SIG-M5 treated with dmso at 0.1 percent for 504 hours (cell line): ENCODE results near the gene HPS1.
"Not testable (repeated sequence)": the region's sequence is repeated elsewhere in the genome, so short reads cannot be mapped to it uniquely, and the experiment has no call there.

Experiments
- DNase-seq: peaks from one replicate; lab custom pipeline; 2025; ENCODE audit not compliant: unreplicated experiment; lab: John Stamatoyannopoulos, UW

HPS1 gene

GRCh38 chr10:98396096-98397063, 50.4 kb downstream of the HPS1 start:
- DNase-seq, result no peak

- DNase-seq, result no peak
Observed at GRCh38 chr10:98394851-98395440, 51.8 kb downstream of the HPS1 start.

DNA sequence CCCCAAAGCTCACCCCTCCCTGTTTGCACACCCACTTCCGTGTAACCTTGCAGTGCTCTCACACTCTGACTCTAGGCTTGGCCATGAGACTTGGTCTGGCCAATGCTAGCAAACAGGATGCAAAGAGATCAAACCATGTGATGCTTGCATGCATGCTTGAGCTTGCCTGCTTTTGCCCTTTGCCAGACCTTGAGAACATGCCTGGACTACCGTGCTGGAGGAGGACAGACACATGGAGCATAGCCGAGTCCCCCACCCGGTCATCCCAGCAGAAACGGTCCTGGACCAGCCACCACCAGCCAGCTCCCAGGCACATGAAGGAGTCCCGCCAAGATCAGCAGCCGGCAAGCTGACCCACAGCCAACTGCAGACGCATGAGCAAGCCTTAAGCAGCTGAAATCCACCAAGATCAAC, 55.1 kb downstream of the HPS1 start:
- DNase-seq, result no peak

- peak; percentile 36 for DNase-seq
Observed at GRCh38 chr10:98391065-98391464, 55.7 kb downstream of the HPS1 start.

- no peak for DNase-seq
Observed at GRCh38 chr10:98390406-98390805, 56.3 kb downstream of the HPS1 start.

DNA sequence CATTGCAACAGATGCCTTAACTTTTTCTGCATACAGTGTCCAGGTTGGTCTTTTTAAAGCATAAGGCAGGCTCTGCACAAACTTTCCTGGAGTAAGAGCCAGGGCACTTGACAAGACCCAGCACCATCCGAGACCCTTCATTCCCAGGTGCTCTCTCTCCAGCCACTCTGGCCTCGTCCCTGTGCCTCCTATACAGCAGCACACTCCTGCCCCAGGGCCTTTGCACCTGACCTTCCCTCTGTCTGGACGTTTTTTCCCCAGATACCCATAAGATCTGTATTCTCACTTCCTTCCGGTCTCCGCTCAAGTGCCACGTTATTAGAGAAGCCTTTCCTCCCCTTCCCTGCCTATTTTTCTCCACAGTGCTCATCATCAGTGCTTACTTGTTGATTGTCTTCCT, 57.3 kb downstream of the HPS1 start:
- no peak for DNase-seq

GRCh38 chr10:98388101-98388655, 58.6 kb downstream of the HPS1 start:
- no peak for DNase-seq

DNA sequence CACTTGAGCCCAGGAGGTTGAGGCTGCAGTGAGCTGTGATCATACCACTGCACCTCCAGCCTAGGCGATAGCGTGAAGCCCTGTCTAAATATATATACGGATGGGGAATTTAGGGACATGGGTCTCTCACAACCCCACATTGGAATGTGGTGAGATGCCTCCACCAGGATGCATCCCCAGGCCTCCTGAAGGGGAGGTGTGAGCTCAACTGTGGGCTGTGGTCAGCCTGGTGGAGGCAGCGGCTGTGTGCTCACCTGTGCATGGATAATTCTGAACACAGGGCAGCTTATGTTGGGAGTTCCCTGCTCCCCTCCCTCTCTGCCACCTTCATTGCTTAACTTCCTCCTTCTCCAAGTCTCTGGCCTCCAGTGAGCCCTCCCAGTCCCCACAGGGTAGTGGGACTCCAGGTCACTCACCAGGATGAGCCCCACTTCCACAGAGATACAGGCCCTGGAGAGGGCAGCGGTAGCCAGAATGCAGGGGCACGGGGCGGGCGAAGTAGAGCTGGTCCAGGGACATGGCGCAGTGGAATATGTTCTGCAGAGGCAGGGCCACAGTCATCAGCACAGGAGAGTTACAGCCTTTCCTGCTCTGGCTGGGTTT, 62.1 kb downstream of the HPS1 start:
- DNase-seq, result no peak

GRCh38 chr10:98383869-98384268, 62.9 kb downstream of the HPS1 start:
- DNase-seq, result no peak

- DNase-seq, result not testable (repeated sequence)
Observed at GRCh38 chr10:98383134-98383667, 63.5 kb downstream of the HPS1 start.

- no peak for DNase-seq
Observed at GRCh38 chr10:98382691-98383101, 64.0 kb downstream of the HPS1 start.

GRCh38 chr10:98380493-98381339, 66.0 kb downstream of the HPS1 start:
- DNase-seq, result no peak

- no peak for DNase-seq
Observed at GRCh38 chr10:98378722-98379121, 68.0 kb downstream of the HPS1 start.

DNA sequence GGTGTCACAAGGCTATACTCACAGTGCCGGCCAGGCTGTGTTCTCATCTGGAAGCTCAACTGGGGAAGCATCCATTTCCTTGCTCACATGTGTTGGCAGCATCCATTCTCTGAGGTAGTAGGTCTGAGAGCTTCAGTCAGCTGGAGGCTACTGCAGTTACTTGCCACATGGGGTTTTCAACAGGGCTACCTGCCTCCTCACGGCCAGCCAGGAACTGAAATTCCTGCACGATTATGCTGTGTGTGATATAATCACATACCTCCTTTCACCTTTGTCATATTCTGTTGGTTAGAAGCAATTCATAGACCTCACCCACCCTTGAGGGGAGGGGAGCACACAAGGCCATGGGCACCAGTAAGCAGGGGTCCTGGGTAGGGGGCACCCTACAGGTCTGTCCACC, 69.2 kb downstream of the HPS1 start:
- DNase-seq, result no peak

DNA sequence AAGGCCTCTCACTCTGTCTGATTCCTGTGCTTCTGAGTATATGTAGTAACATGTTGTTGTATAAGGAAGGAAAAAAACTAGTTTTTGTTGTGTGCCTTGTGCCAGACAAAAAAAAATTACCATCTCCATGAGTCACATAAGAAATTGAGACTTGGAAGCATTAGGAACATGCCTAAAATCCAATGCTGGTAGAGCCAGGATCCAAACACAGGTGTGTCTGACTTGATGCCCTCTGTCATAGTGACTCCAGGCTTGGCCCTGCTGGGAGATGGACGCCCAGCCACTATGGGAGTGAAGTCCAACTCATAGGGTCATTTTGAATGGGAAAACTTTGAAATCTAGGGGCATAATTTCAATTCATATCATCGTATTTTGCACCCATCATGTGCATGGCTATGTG, 69.7 kb downstream of the HPS1 start:
- DNase-seq, result no peak

DNA sequence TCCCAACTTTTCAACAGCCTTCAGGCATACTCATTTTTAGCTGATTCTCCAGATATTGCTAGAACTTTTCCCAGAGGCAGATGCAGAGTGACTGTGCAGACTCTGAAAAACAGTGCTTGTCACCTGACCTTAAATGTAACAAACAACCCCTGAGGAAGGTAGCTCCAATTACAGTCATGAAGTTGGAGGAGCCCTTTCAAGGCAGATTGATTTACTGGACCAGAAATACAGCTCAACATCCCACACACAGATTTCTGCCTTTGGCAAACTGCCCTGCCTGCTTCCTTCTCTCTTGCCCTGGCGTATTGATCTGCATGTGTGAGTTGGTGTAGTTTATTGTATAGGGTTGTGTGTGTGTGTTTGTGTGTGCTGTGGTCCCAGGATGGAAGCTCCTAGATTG, 70.2 kb downstream of the HPS1 start:
- DNase-seq, result no peak

DNA sequence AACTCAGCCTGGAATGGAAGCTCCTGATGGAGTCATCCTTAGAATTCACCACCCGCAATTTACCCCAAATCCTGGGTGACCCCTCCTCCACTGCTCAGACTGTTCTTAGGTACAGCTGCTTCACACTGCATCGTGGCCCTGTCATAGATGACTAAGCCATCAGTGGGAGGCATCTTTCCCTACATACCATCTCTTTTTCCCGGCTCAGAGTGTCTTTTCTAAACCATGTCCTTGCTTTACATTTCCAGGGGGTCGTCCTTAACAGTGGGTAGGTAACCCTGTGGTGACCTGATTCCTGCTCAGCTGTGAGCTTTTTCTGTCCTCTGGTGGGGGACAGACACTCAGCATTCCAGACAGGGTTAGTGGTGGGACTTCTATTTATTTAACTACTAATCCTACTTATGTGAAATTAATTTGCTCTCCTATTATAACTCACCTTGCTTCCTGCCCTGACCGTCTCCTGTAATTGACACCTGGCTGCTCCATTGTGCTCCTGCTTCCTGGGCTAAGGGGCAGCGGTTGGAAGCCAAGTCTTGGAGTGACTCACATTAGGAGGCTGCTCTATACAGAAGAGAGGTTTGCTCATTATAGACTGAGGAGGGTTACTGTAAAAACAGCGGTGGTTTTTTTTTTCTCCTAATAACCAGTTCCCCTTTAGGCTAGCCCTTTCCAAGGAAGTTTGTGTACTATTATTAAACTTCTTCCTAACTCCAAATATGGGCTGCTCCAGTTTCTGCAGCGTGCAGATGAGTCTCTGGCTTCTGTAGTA, 72.3 kb downstream of the HPS1 start:
- DNase-seq, result no peak

DNA sequence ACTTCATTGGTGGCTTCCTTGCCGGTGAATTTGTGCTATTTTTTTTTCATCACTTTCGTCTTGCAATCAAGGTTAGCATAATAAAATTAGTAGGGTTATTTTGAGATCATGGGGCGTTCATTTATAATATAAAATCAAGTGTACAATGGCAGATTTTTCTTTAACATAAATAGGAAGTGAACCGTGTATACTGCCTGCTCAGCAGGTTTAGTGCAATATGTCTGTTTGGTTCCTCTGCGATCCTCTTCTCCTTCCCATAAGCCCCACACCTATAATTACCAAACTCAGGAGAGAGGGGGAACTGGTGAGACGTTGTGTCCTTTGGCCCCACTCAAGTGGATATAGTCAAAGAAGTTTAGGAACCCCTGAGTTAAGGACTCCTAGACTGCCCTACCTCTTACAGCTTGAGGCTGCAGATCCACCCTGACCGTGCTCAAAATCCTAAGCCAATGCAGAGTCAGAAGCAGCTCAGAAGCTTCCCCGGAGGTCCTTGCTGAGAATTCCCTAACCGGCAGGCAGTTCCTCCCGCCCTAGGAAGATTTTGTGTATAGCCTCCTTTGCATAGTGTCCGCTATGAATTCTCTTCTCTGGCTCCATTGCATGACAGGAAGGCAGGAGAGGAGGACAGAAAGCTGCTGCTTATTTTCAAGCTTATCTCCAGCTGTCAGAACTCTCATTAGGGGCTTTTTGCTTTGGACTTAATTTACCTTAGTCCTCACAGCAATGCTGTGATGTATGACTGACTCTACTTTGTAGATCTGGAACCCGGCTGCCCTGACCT, 73.3 kb downstream of the HPS1 start:
- DNase-seq, result no peak
